Frontal cortex (tissue), 4 donors: Measurements from ENCODE around the gene GTF2E1. TPM values are rescaled to one million over a fixed set of nuclear protein-coding genes. Genes with fewer than 3 reads are reported as not detected.
"Not testable (repeated sequence)": the region's sequence is repeated elsewhere in the genome, so short reads cannot be mapped to it uniquely, and the experiment has no call there.

ENCODE experiments used
- DNase-seq, 2 donors: peaks; one replicate each; pipeline ENCODE4 v3.0.0; 2012; ENCODE audit warnings: low spot score in 2 of 2
- FAIRE-seq: peaks from 2 replicates; lab custom pipeline; 2012; peaks lifted over from hg19 to GRCh38; lab: Jason Lieb, UNC
- total RNA-seq: library from RNA; depleted of rRNA; stranded (reverse); fragments of >200 nt; gene quantifications from one replicate; pipeline ENCODE4 v1.2.3, GENCODE V29; 2014
- donor health status: control.
- donor health status: control.
- donor health status: control.

GTF2E1 gene
- 24.9 TPM for total RNA-seq

DNA sequence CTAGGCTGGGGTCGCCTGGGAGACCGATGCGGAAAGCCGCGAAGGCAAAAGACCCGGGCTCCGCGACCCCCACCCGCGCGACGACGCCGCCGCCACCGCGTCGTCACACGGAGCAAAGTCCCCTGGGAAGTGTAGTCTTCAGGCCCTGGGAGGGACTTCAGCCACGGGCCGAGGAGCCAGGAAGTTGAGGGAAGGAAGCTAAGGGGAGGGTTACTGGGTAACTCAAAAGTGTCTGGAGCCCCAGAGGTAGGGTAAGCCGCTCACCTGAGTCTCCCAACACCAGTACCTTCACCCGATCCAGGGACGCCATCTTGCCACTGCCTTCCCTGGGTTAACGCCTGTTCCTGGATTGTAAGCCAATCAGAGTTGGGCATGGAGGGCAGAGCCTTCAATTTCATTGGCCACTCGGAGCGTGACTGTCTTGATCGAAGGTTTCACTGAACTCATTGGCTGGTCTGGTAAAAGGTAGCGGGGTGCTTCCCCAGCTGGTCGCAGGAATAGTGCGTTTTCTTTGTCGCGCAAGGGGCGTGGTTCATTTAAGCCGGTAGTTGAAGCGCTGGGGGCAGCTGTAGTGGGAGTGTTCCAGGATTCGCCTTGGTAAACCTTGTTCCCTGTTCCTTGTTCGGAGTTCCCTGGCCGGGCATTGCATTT, at the start of gene GTF2E1, which contains the start of gene RABL3:
Gene GTF2E1 (plus strand): TSS at position 547 of the 651 bp plus-strand sequence. CDS start 7,809 bp downstream, outside the sequence.
Gene RABL3 (minus strand): TSS at position 319 of the 651 bp plus-strand sequence. CDS start 9 bp downstream, at position 310.
- FAIRE-seq (peak; percentile 86), DNase-seq (peak; percentile 91 to 96)

DNA sequence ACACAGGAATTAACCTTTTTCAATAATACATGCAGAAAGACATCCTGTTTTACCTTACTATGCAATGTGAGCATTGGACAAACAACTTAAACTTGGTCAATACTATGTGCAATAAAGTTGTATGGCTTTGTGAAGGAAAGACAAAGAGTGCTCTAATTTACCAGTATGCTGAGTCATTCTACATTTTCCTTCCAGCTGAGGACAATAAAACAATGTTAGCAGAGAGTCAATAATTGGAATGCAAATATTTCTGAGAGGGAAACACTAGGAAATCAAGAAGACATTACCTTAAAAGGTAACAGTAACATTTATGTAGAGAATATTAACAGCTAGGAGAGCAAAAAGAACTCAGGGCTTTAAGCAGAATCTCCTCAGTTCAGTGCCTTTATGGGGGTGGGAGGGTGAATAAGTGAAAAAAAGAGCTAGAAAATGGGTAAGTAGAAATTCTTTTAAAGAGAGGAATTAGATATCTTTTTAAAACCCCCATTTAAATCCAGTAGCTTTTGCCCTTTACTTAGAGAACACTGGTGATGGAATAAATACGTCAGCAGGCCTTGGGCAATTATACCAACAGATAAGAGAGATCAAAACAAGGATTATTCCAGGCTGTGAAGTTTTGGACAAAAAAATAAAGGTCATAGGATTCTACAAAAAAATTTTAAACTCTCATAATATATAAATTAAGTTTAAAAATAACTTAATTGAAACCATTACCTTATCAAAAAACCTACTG, 48.9 kb upstream of the GTF2E1 start:
- FAIRE-seq (no peak), DNase-seq (no peak)

GRCh38 chr3:120699333-120699732, 43.2 kb upstream of the GTF2E1 start:
- FAIRE-seq = no peak
- DNase-seq = no peak

GRCh38 chr3:120705884-120706582, 36.5 kb upstream of the GTF2E1 start:
- no peak for FAIRE-seq

GRCh38 chr3:120706950-120707349, 35.6 kb upstream of the GTF2E1 start:
- no peak for DNase-seq
- FAIRE-seq = no peak

More at GRCh38 chr3:120705884-120706582, 36.5 kb upstream of the GTF2E1 start:
- DNase-seq = no peak

GRCh38 chr3:120708408-120708807, 34.1 kb upstream of the GTF2E1 start:
- FAIRE-seq = no peak
- no peak for DNase-seq

DNA sequence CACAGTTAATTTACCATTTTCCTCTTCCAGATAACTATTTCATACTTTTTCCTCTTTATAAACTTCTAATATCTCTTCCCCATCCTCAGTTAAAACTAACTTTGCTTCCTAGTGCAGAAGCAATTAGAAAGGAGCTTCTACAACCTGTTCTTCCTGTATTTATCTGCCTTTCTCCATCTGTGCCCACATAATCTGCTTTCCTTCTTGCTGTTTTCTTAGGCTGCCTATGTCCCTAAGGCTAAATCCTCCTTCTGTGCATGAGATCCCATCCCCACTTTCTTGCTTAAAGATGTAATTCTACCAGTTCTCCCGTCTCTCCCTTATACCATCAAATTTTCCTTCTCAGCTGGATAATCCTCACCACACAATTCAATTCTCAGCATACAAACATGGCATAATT, 32.2 kb upstream of the GTF2E1 start:
- FAIRE-seq (no peak), DNase-seq (no peak)

- FAIRE-seq = no peak
- no peak for DNase-seq
Observed at GRCh38 chr3:120713262-120713661, 29.3 kb upstream of the GTF2E1 start.

- FAIRE-seq, DNase-seq: not testable (repeated sequence)
Observed at GRCh38 chr3:120719167-120719834, 23.2 kb upstream of the GTF2E1 start.

DNA sequence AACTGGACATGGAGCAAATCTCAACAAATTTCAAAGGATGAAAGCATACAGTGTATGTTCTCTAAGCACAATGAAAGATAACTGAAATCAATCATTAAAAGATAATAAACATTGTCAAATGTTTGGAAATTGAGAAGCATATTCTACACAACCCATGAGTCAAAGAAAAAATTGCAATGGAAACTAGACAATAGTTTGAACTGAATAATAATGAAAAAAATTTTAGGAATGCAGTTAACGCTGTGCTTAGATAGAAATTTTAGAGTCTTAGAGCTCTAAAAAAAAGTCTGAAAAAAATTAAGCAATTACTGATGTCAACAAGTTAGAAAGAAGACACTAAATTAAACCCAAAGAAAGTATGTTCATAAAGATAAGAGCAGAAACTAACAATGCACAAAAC, 15.8 kb upstream of the GTF2E1 start:
- DNase-seq (no peak), FAIRE-seq (no peak)

- no peak for DNase-seq
- no peak for FAIRE-seq
Observed at GRCh38 chr3:120730576-120731542, 11.7 kb upstream of the GTF2E1 start.

GRCh38 chr3:120738006-120738405, 4.5 kb upstream of the GTF2E1 start:
- not testable (repeated sequence) for DNase-seq, FAIRE-seq

DNA sequence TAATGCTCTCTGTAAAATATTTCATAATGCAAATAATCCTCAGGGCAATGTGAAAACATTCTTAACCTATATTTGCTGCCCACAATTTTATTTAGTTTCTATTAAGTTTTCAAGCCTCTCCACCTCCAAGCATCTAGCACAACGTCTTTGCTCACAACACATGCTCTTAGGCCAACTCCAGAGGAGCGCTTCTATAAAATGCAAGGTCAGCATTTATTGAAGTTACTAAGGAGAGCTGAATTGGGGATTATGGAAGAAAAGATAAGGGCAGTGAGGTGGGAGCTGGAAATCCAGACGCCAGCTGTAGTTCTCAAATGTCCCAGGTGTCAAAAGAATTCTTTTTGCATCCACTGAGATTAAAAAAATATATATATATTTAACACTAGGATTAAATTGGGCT, 1.2 kb upstream of the GTF2E1 start:
- DNase-seq (no peak), FAIRE-seq (no peak)

GRCh38 chr3:120741837-120742197, 727 bp upstream of the GTF2E1 start:
- DNase-seq (peak in 1 of 2 donors; percentile 12), FAIRE-seq (no peak)

DNA sequence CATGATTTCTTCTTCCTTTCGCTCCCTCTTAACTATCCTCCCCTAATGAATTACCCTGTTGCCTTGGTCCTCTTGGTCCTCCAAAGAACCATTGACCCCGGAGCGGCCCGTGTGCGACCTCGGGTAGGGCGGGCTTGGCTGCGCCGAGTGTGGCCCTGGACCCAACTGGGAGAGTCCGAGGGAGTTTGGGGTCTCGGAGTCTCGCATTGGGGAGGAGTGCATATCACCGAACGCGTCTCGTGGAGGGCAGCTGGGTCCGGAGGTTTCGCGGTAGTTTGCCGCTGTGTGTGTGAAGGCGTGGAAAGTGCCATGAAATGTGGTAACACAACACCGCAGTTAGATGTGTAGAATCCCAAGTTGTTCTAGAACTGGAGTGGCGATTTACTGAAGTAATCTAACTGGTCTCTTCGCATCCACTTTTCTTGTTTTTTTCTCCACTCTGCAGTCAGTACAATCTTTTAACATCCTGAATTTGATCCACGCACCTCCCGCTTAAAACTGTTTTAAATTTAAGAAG, 363 bp downstream of the GTF2E1 start:
- no peak for FAIRE-seq
- no peak for DNase-seq

- FAIRE-seq (no peak), DNase-seq (no peak)
Observed at GRCh38 chr3:120743556-120744195, 1.1 kb downstream of the GTF2E1 start.

GRCh38 chr3:120745466-120745865, 2.9 kb downstream of the GTF2E1 start:
- no peak for DNase-seq
- FAIRE-seq = no peak

DNA sequence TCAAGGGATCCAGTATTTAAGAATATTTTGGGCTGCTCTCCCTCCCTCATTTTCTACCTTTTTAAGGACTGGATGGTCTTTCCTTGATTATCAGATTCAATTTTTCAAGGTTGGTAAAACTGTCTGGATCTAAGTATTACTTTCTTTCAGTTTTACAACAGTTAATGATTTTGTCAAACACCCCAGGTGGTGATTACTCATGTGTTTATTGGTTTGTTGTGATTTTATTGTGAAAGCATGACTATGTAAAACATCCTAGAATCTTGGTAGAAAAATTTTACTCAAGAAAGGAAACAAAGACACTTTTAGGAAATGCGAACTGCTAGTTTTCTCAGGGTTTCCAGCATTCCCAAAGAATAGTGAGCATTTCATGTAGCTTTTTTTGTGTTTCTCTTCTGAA, 7.3 kb downstream of the GTF2E1 start:
- DNase-seq = no peak

More for the DNA sequence above, 7.3 kb downstream of the GTF2E1 start:
- FAIRE-seq = no peak
